Measurements from ENCODE around the gene PMP22.

- TF ChIP-seq CTCF (conservative IDR thresholded peaks at IDR 0.05) (no peak), ZFX (IDR thresholded peaks at IDR 0.05) (no peak)
Measured at GRCh38 chr17:15293558-15293957, 28.4 kb upstream of the PMP22 start.
